ENCODE results near the gene RASA4. TPM values are rescaled to one million over a fixed set of nuclear protein-coding genes. Genes with fewer than 3 reads are reported as not detected.
"Not testable (repeated sequence)": the region's sequence is repeated elsewhere in the genome, so short reads cannot be mapped to it uniquely, and the experiment has no call there.

Gene RASA4
- total RNA-seq (2021): 9.2 and 13.8 TPM in 2 replicates
- percentile 23 among the genes with signal in this experiment for Bru-seq, nascent RNA
- BruChase-seq, experiment 1, labeled RNA remaining after a 2-hour chase: percentile 36 among the genes with signal in this experiment
- BruChase-seq, experiment 2, labeled RNA remaining after a 6-hour chase: percentile 51 among the genes with signal in this experiment
- long read RNA-seq, full-length matches to known transcripts: 3 of 3 reads
- long read RNA-seq, partial matches to known transcripts: 0 of 3 reads
- long read RNA-seq, other reads (novel, unspliced or antisense): 0 of 3 reads

GRCh38 chr7:102616507-102617125 is at the start of gene RASA4:
Gene RASA4 (minus strand): TSS chr7:102616756. CDS start chr7:102616689, 67 bp downstream.
- H3K36me3 ChIP-seq (ENCODE audit: insufficient read depth, low read length, poor library complexity, severe bottlenecking); POLR2A ChIA-PET (ENCODE audit: low non-redundant PET); H3K4me3 ChIP-seq (ENCODE audit: low read depth, low read length, poor library complexity, severe bottlenecking); CTCF ChIA-PET; H3K4me1 ChIP-seq (ENCODE audit: insufficient read depth, low read length, poor library complexity, severe bottlenecking); BruUV-seq (replicated peaks); DNase-seq (ENCODE audit: low spot score); H3K27ac ChIP-seq (ENCODE audit: low read depth, low read length, poor library complexity, severe bottlenecking); H3K27me3 ChIP-seq (replicated peaks; ENCODE audit: insufficient read depth, low read depth, low read length, poor library complexity); H3K9me3 ChIP-seq (ENCODE audit: low read depth, low read length, poor library complexity, severe bottlenecking); intact Hi-C loops (cut with micrococcal nuclease; ENCODE audit: unreplicated experiment): not testable (repeated sequence)

- POLR2A ChIA-PET (ENCODE audit: low non-redundant PET); H3K4me3 ChIP-seq (ENCODE audit: low read depth, low read length, poor library complexity, severe bottlenecking): not testable (repeated sequence)
These were observed 48.2 kb upstream of the RASA4 start for GRCh38 chr7:102664765-102665164.

GRCh38 chr7:102649924-102650323 is 33.4 kb upstream of the RASA4 start, which contains the start of gene SPDYE2B:
Gene SPDYE2B (plus strand): TSS chr7:102650319. CDS start chr7:102652349, 2,030 bp downstream.
- POLR2A ChIA-PET (ENCODE audit: low non-redundant PET); H3K36me3 ChIP-seq (ENCODE audit: insufficient read depth, low read length, poor library complexity, severe bottlenecking); BruUV-seq (replicated peaks); DNase-seq (ENCODE audit: low spot score); CTCF ChIA-PET; H3K4me1 ChIP-seq (ENCODE audit: insufficient read depth, low read length, poor library complexity, severe bottlenecking); H3K27ac ChIP-seq (ENCODE audit: low read depth, low read length, poor library complexity, severe bottlenecking); H3K4me3 ChIP-seq (ENCODE audit: low read depth, low read length, poor library complexity, severe bottlenecking); H3K27me3 ChIP-seq (replicated peaks; ENCODE audit: insufficient read depth, low read depth, low read length, poor library complexity); intact Hi-C loops (cut with micrococcal nuclease; ENCODE audit: unreplicated experiment); H3K9me3 ChIP-seq (ENCODE audit: low read depth, low read length, poor library complexity, severe bottlenecking): not testable (repeated sequence)

More at GRCh38 chr7:102664765-102665164, 48.2 kb upstream of the RASA4 start:
- H3K36me3 ChIP-seq (ENCODE audit: insufficient read depth, low read length, poor library complexity, severe bottlenecking); H3K27ac ChIP-seq (ENCODE audit: low read depth, low read length, poor library complexity, severe bottlenecking); intact Hi-C loops (cut with micrococcal nuclease; ENCODE audit: unreplicated experiment); H3K9me3 ChIP-seq (ENCODE audit: low read depth, low read length, poor library complexity, severe bottlenecking); H3K4me1 ChIP-seq (ENCODE audit: insufficient read depth, low read length, poor library complexity, severe bottlenecking); H3K27me3 ChIP-seq (replicated peaks; ENCODE audit: insufficient read depth, low read depth, low read length, poor library complexity); BruUV-seq (replicated peaks); CTCF ChIA-PET; DNase-seq (ENCODE audit: low spot score): not testable (repeated sequence)

- POLR2A ChIA-PET (ENCODE audit: low non-redundant PET); BruUV-seq (replicated peaks): not testable (repeated sequence)
These were observed 31.3 kb upstream of the RASA4 start for GRCh38 chr7:102647813-102648212.

GRCh38 chr7:102643404-102643803 is 26.8 kb upstream of the RASA4 start:
- intact Hi-C loops (cut with micrococcal nuclease; ENCODE audit: unreplicated experiment); H3K9me3 ChIP-seq (ENCODE audit: low read depth, low read length, poor library complexity, severe bottlenecking); H3K27ac ChIP-seq (ENCODE audit: low read depth, low read length, poor library complexity, severe bottlenecking); BruUV-seq (replicated peaks); DNase-seq (ENCODE audit: low spot score); H3K4me1 ChIP-seq (ENCODE audit: insufficient read depth, low read length, poor library complexity, severe bottlenecking); H3K36me3 ChIP-seq (ENCODE audit: insufficient read depth, low read length, poor library complexity, severe bottlenecking); CTCF ChIA-PET; POLR2A ChIA-PET (ENCODE audit: low non-redundant PET); H3K4me3 ChIP-seq (ENCODE audit: low read depth, low read length, poor library complexity, severe bottlenecking); H3K27me3 ChIP-seq (replicated peaks; ENCODE audit: insufficient read depth, low read depth, low read length, poor library complexity): not testable (repeated sequence)

More at GRCh38 chr7:102647813-102648212, 31.3 kb upstream of the RASA4 start:
- H3K4me1 ChIP-seq (ENCODE audit: insufficient read depth, low read length, poor library complexity, severe bottlenecking); H3K36me3 ChIP-seq (ENCODE audit: insufficient read depth, low read length, poor library complexity, severe bottlenecking); H3K9me3 ChIP-seq (ENCODE audit: low read depth, low read length, poor library complexity, severe bottlenecking); H3K4me3 ChIP-seq (ENCODE audit: low read depth, low read length, poor library complexity, severe bottlenecking); DNase-seq (ENCODE audit: low spot score); H3K27ac ChIP-seq (ENCODE audit: low read depth, low read length, poor library complexity, severe bottlenecking); intact Hi-C loops (cut with micrococcal nuclease; ENCODE audit: unreplicated experiment); CTCF ChIA-PET; H3K27me3 ChIP-seq (replicated peaks; ENCODE audit: insufficient read depth, low read depth, low read length, poor library complexity): not testable (repeated sequence)

GRCh38 chr7:102642691-102643090 is 26.1 kb upstream of the RASA4 start, which contains the start of gene UPK3BL1:
Gene UPK3BL1 (minus strand): TSS chr7:102642791. CDS start chr7:102642741, 50 bp downstream.
- H3K4me3 ChIP-seq (ENCODE audit: low read depth, low read length, poor library complexity, severe bottlenecking); H3K27ac ChIP-seq (ENCODE audit: low read depth, low read length, poor library complexity, severe bottlenecking); DNase-seq (ENCODE audit: low spot score); CTCF ChIA-PET; intact Hi-C loops (cut with micrococcal nuclease; ENCODE audit: unreplicated experiment); POLR2A ChIA-PET (ENCODE audit: low non-redundant PET); H3K9me3 ChIP-seq (ENCODE audit: low read depth, low read length, poor library complexity, severe bottlenecking); H3K36me3 ChIP-seq (ENCODE audit: insufficient read depth, low read length, poor library complexity, severe bottlenecking); H3K4me1 ChIP-seq (ENCODE audit: insufficient read depth, low read length, poor library complexity, severe bottlenecking); H3K27me3 ChIP-seq (replicated peaks; ENCODE audit: insufficient read depth, low read depth, low read length, poor library complexity); BruUV-seq (replicated peaks): not testable (repeated sequence)

GRCh38 chr7:102638848-102639247 is 22.3 kb upstream of the RASA4 start:
- BruUV-seq (replicated peaks); H3K36me3 ChIP-seq (ENCODE audit: insufficient read depth, low read length, poor library complexity, severe bottlenecking); H3K4me3 ChIP-seq (ENCODE audit: low read depth, low read length, poor library complexity, severe bottlenecking); H3K27me3 ChIP-seq (replicated peaks; ENCODE audit: insufficient read depth, low read depth, low read length, poor library complexity); H3K9me3 ChIP-seq (ENCODE audit: low read depth, low read length, poor library complexity, severe bottlenecking); intact Hi-C loops (cut with micrococcal nuclease; ENCODE audit: unreplicated experiment); DNase-seq (ENCODE audit: low spot score); H3K4me1 ChIP-seq (ENCODE audit: insufficient read depth, low read length, poor library complexity, severe bottlenecking); H3K27ac ChIP-seq (ENCODE audit: low read depth, low read length, poor library complexity, severe bottlenecking); CTCF ChIA-PET; POLR2A ChIA-PET (ENCODE audit: low non-redundant PET): not testable (repeated sequence)

Measured in A673 (cell line).